Endodermal cell (in vitro differentiated cells): ENCODE measurements around the gene CAMK4. TPM values are rescaled to one million over a fixed set of nuclear protein-coding genes. Genes with fewer than 3 reads are reported as not detected.
A peak's percentile ranks its signal among the peaks of the same experiment; 100 is the strongest.

Experiments used
- DNase-seq: peaks from one replicate; pipeline ENCODE4 v3.0.0-alpha.2; 2017
- H3K27ac ChIP-seq: 2 replicates; pipeline ENCODE4 v1.5.1; 2013; ENCODE audit warnings: mild to moderate bottlenecking, low read depth, low read length, moderate library complexity
- H3K27me3 ChIP-seq: 2 replicates; pipeline ENCODE4 v1.6.1; 2013; ENCODE audit warnings: mild to moderate bottlenecking, low read length, moderate library complexity; ENCODE audit not compliant: insufficient read depth, control insufficient read depth, poor library complexity, severe bottlenecking
- H3K36me3 ChIP-seq: 2 replicates; pipeline ENCODE4 v1.7.0; 2013; ENCODE audit warnings: mild to moderate bottlenecking, low read length, moderate library complexity; ENCODE audit not compliant: control insufficient read depth, insufficient read depth
- H3K4me1 ChIP-seq: one replicate; pipeline ENCODE4 v1.7.0; 2013; ENCODE audit warnings: low read length; ENCODE audit not compliant: control insufficient read depth, insufficient read depth
- H3K4me3 ChIP-seq: 2 replicates; pipeline ENCODE4 v1.5.1; 2013; ENCODE audit warnings: mild to moderate bottlenecking, low read length, moderate library complexity
- H3K9ac ChIP-seq: 2 replicates; pipeline ENCODE4 v1.6.1; 2013; ENCODE audit warnings: mild to moderate bottlenecking, low read length, moderate library complexity; ENCODE audit not compliant: poor library complexity, severe bottlenecking; ENCODE audit errors: extremely low read depth
- H3K9me3 ChIP-seq: 2 replicates; pipeline ENCODE4 v1.6.1; 2013; ENCODE audit warnings: mild to moderate bottlenecking, low read length, moderate library complexity; ENCODE audit not compliant: control insufficient read depth
- H3K27ac Mint-ChIP-seq: 2 replicates; pipeline ENCODE4 v1.8.0; 2020; ENCODE audit warnings: mixed read lengths
- H3K27me3 Mint-ChIP-seq: 2 replicates; pipeline ENCODE4 v1.8.0; 2021; ENCODE audit warnings: mild to moderate bottlenecking, mixed read lengths; ENCODE audit not compliant: insufficient read depth
- H3K36me3 Mint-ChIP-seq: 2 replicates; pipeline ENCODE4 v1.8.0; 2020; ENCODE audit warnings: low read depth, mixed read lengths
- H3K4me1 Mint-ChIP-seq: 2 replicates; pipeline ENCODE4 v1.8.0; 2020; ENCODE audit warnings: mixed read lengths
- H3K4me3 Mint-ChIP-seq: 2 replicates; pipeline ENCODE4 v1.8.0; 2020; ENCODE audit warnings: mild to moderate bottlenecking, moderate library complexity, mixed read lengths
- H3K9me3 Mint-ChIP-seq: 2 replicates; pipeline ENCODE4 v1.8.0; 2020; ENCODE audit warnings: mild to moderate bottlenecking, mixed read lengths
- CTCF ChIP-seq: fragments of 200-600 bp; sonication (generic); conservative IDR thresholded peaks from 2 replicates; pipeline ENCODE4 v1.5.0; 2021; ENCODE audit warnings: antibody characterized with exemption, mild to moderate bottlenecking
- WGBS, 2 experiments: methylation state at CpG; one replicate each; pipeline versions ENCODE4 v1.1.5 to v1.1.7; 2013; ENCODE audit warnings: missing lambda C conversion rate in 2 of 2, mixed read lengths in 1 of 2; ENCODE audit not compliant: insufficient coverage in 1 of 2, insufficient read length in 1 of 2; 5-methylcytosine and 5-hydroxymethylcytosine counted together
- total RNA-seq, 2 donors: library from RNA; stranded (reverse); fragmentation: NEBNext Ultra II Directional in 1 of 2; extraction: Animal tissue kit (Norgen Biotek cat#: 25700) in 1 of 2; gene quantifications; 2 replicates in 1 of 2; 3 replicates in 1 of 2; pipeline ENCODE4 v1.2.1, GENCODE V29; 2021

CAMK4 gene
- total RNA-seq, 2 donors from 2014 or later: 2.8 to 3.9 TPM

GRCh38 chr5:111472096-111472495, 247.9 kb downstream of the CAMK4 start:
- no peaks in the 10 kb centered on the region for H3K27me3 Mint-ChIP-seq
- DNase-seq: no peak
- H3K36me3 Mint-ChIP-seq: no peaks in the 10 kb centered on the region
- no peaks in the 10 kb centered on the region for H3K9me3 ChIP-seq
- H3K4me1 ChIP-seq: no peaks in the 10 kb centered on the region
- TF ChIP-seq CTCF: no peak
- H3K27me3 ChIP-seq: no peaks in the 10 kb centered on the region
- H3K9ac ChIP-seq: no peak overlapping the region
- H3K27ac ChIP-seq: no peak overlapping the region
- H3K4me1 Mint-ChIP-seq: no peaks in the 10 kb centered on the region
- H3K36me3 ChIP-seq: no peaks in the 10 kb centered on the region
- WGBS, 2 experiments: 93 to 96% methylated on average over 3 of the region's 3 CpGs
- H3K4me3 ChIP-seq: no peak overlapping the region
- no peak overlapping the region for H3K4me3 Mint-ChIP-seq
- H3K27ac Mint-ChIP-seq: no peak overlapping the region
- H3K9me3 Mint-ChIP-seq: peaks cover 2% of the 10 kb centered on the region

GRCh38 chr5:111472579-111472978, 248.4 kb downstream of the CAMK4 start:
- Histone ChIP-seq H3K9ac (no peak overlapping the region), H3K27me3 (no peaks in the 10 kb centered on the region), H3K36me3 (no peaks in the 10 kb centered on the region), H3K4me3 (no peak overlapping the region), H3K4me1 (no peaks in the 10 kb centered on the region), H3K9me3 (no peaks in the 10 kb centered on the region), H3K27ac (no peak overlapping the region)
- WGBS, 2 experiments: 91 to 92% methylated on average over 3 of the region's 3 CpGs
- Mint-ChIP-seq H3K27ac (no peak overlapping the region), H3K9me3 (no peaks in the 10 kb centered on the region), H3K4me1 (no peaks in the 10 kb centered on the region), H3K27me3 (no peaks in the 10 kb centered on the region), H3K36me3 (no peaks in the 10 kb centered on the region), H3K4me3 (no peak overlapping the region)
- DNase-seq: no peak
- no peak for TF ChIP-seq CTCF

- TF ChIP-seq CTCF: peak; percentile 39
- DNase-seq: no peak
- H3K4me1 ChIP-seq: no peaks in the 10 kb centered on the region
- no peak overlapping the region for H3K27ac ChIP-seq
- H3K27me3 Mint-ChIP-seq: no peaks in the 10 kb centered on the region
- 100% methylated on average over 1 of the region's 1 CpG; no CpG with 5 or more reads in 1 of the 2 experiments for WGBS, 2 experiments
- no peak overlapping the region for H3K27ac Mint-ChIP-seq
- H3K4me3 ChIP-seq: no peak overlapping the region
- no peak overlapping the region for H3K9ac ChIP-seq
- no peaks in the 10 kb centered on the region for H3K4me1 Mint-ChIP-seq
- H3K4me3 Mint-ChIP-seq: no peak overlapping the region
- no peaks in the 10 kb centered on the region for H3K27me3 ChIP-seq
- no peaks in the 10 kb centered on the region for H3K9me3 ChIP-seq
- H3K36me3 ChIP-seq: no peaks in the 10 kb centered on the region
- H3K36me3 Mint-ChIP-seq: no peaks in the 10 kb centered on the region
- no peaks in the 10 kb centered on the region for H3K9me3 Mint-ChIP-seq
These were observed 254.1 kb downstream of the CAMK4 start for GRCh38 chr5:111478266-111478665.
